HepG2 (cell line): Measurements from ENCODE around the gene MMP28.

Experiments used
- CHD2 ChIP-seq: IDR thresholded peaks from 2 replicates; pipeline ENCODE4 v1.6.1; 2011; ENCODE audit warnings: low read depth, low read length, improper control_type of control experiment
- FOXK1 ChIP-seq: sonication (generic); formaldehyde crosslinking; IDR thresholded peaks from 2 replicates; pipeline ENCODE4 v1.4.0; 2020; ENCODE audit warnings: low read depth, missing genetic modification reagents, borderline replicate concordance
- GABPA ChIP-seq, 2 experiments: IDR thresholded peaks; 2 replicates each; pipeline ENCODE4 v1.6.1; 2011 to 2016; ENCODE audit warnings: low read depth in 2 of 2, low read length in 1 of 2, missing biosample characterization in 1 of 2, missing genetic modification characterization in 1 of 2
- KDM1A ChIP-seq: IDR thresholded peaks from 2 replicates; pipeline ENCODE4 v1.6.1; 2016; ENCODE audit warnings: missing compliant biosample characterization
- NFE2 ChIP-seq: sonication (generic); formaldehyde crosslinking; IDR thresholded peaks from 2 replicates; pipeline ENCODE4 v1.4.0; 2020; ENCODE audit warnings: missing genetic modification reagents
- PHF8 ChIP-seq: sonication (generic); formaldehyde crosslinking; IDR thresholded peaks from 2 replicates; pipeline ENCODE4 v1.5.0; 2020; ENCODE audit warnings: missing genetic modification reagents
- TF ChIP-seq, protein P1 (sequence below): sonication (generic); formaldehyde crosslinking; IDR thresholded peaks from 2 replicates; pipeline ENCODE4 v1.5.0; 2020; ENCODE audit warnings: mild to moderate bottlenecking, missing genetic modification reagents, moderate library complexity
- TF ChIP-seq, protein P2 (sequence below): sonication (generic); formaldehyde crosslinking; IDR thresholded peaks from 2 replicates; pipeline ENCODE4 v1.5.0; 2020; ENCODE audit warnings: missing genetic modification reagents
- TF ChIP-seq, protein P3 (sequence below): sonication (generic); formaldehyde crosslinking; IDR thresholded peaks from 2 replicates; pipeline ENCODE4 v1.4.0; 2020; ENCODE audit warnings: mild to moderate bottlenecking, missing genetic modification reagents

DNA sequence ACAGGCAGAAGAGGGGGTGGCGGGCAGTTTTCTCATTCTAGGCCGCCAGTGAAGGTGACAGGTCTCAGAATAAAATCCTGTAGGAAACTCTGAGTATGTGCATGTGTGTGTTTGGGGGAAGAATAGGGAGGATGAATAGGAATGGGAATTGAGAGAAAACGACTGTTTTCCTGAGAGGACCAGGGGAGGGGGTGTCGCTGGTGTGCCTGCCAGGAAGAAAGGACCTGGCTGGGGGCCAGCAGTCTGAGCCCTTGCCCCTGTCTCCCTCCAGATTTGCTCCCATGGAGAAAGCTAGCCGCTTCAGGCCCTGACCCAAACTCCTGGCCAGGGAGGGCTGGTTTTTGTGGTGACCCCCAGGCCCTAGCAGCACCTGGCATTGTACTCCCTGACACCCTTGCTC, 20.4 kb downstream of the MMP28 start:
- TF ChIP-seq, protein P1, sequence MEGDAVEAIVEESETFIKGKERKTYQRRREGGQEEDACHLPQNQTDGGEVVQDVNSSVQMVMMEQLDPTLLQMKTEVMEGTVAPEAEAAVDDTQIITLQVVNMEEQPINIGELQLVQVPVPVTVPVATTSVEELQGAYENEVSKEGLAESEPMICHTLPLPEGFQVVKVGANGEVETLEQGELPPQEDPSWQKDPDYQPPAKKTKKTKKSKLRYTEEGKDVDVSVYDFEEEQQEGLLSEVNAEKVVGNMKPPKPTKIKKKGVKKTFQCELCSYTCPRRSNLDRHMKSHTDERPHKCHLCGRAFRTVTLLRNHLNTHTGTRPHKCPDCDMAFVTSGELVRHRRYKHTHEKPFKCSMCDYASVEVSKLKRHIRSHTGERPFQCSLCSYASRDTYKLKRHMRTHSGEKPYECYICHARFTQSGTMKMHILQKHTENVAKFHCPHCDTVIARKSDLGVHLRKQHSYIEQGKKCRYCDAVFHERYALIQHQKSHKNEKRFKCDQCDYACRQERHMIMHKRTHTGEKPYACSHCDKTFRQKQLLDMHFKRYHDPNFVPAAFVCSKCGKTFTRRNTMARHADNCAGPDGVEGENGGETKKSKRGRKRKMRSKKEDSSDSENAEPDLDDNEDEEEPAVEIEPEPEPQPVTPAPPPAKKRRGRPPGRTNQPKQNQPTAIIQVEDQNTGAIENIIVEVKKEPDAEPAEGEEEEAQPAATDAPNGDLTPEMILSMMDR (CRISPR knock-in tag): no peak
- no peak for TF ChIP-seq NFE2 (CRISPR knock-in tag)
- TF ChIP-seq, protein P2, sequence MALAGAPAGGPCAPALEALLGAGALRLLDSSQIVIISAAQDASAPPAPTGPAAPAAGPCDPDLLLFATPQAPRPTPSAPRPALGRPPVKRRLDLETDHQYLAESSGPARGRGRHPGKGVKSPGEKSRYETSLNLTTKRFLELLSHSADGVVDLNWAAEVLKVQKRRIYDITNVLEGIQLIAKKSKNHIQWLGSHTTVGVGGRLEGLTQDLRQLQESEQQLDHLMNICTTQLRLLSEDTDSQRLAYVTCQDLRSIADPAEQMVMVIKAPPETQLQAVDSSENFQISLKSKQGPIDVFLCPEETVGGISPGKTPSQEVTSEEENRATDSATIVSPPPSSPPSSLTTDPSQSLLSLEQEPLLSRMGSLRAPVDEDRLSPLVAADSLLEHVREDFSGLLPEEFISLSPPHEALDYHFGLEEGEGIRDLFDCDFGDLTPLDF (CRISPR knock-in tag): no peak
- TF ChIP-seq KDM1A: no peak
- TF ChIP-seq, protein P3, sequence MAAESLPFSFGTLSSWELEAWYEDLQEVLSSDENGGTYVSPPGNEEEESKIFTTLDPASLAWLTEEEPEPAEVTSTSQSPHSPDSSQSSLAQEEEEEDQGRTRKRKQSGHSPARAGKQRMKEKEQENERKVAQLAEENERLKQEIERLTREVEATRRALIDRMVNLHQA (CRISPR knock-in tag): no peak
- no peak for TF ChIP-seq CHD2
- no peak for TF ChIP-seq FOXK1
- no peak for TF ChIP-seq PHF8
- no peak for TF ChIP-seq GABPA (IDR thresholded peaks at IDR 0.05; ENCODE audit: low read depth, low read length)
- TF ChIP-seq GABPA (CRISPR knock-in tag; IDR thresholded peaks at IDR 0.05; ENCODE audit: low read depth): no peak
